HG03342 (cell line): ENCODE measurements around the gene NPLOC4.

Experiments
- ATAC-seq: cut with Tn5 transposase; IDR thresholded peaks from one replicate; pipeline ENCODE4 v1.9.1; 2021; ENCODE audit warnings: mild to moderate bottlenecking, moderate library complexity; ENCODE audit not compliant: unreplicated experiment

The NPLOC4 gene

GRCh38 chr17:81664051-81664470 lies 27.1 kb upstream of the NPLOC4 start:
- ATAC-seq: no peak

DNA sequence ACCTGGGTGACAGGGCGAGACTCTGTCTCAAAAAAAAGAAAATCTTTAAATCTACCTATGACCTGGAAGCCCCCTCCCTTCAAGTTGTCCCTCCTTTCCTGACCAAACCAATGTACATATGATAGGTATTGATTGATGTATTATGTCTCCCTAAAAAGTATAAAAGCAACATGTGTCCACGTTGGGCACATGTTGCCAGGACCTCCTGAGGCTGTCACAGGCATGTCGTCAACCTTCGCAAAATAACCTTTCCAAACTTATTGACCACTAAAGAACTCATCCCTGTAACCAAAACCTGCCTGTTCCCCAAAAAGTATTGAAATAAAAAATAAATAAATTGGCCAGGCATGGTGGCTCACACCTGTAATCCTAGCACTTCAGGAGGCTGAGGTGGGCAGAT lies 25.1 kb upstream of the NPLOC4 start:
- ATAC-seq: no peak

GRCh38 chr17:81660441-81660840 lies 23.5 kb upstream of the NPLOC4 start:
- ATAC-seq: no peak

GRCh38 chr17:81659038-81659437 lies 22.1 kb upstream of the NPLOC4 start:
- ATAC-seq: no peak

GRCh38 chr17:81656835-81657234 lies 19.9 kb upstream of the NPLOC4 start:
- ATAC-seq: no peak

DNA sequence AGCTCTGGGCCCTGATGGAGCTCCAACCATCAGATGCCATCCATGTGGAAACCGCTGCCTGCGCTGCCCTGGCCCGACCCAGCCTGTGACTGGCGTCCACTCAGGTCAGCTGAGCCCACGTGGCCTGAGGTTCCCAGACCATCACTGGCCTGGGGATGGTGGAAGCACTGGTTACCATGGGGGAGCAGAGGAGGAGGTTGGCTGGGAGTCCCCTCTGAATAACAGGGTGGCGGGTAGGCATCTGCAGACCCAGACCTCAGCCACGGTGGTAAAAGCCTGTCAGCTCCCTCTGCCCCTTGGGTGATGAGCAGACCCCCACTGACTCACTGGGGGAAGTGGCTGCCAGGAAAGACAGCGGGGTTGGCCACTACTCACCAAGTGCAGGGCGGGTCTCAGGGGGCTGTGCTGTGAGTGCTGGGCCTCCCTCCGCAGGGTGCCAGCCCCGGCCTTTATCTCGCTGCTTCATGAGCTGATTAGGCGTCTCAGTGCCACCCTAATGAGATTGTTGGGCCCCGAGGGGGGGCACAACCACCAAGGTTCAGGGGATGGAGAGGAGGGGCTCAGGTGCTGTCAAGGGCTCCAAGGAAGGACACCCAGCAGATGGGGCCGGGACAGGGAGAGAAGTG lies 19.3 kb upstream of the NPLOC4 start, which contains the start of gene PDE6G:
TSS of gene PDE6G (minus strand) at position 425 of the 626 bp plus-strand sequence. CDS start 3,237 bp downstream, outside the sequence.
- ATAC-seq: no peak

GRCh38 chr17:81655378-81656117 lies 18.6 kb upstream of the NPLOC4 start:
- no peak for ATAC-seq

DNA sequence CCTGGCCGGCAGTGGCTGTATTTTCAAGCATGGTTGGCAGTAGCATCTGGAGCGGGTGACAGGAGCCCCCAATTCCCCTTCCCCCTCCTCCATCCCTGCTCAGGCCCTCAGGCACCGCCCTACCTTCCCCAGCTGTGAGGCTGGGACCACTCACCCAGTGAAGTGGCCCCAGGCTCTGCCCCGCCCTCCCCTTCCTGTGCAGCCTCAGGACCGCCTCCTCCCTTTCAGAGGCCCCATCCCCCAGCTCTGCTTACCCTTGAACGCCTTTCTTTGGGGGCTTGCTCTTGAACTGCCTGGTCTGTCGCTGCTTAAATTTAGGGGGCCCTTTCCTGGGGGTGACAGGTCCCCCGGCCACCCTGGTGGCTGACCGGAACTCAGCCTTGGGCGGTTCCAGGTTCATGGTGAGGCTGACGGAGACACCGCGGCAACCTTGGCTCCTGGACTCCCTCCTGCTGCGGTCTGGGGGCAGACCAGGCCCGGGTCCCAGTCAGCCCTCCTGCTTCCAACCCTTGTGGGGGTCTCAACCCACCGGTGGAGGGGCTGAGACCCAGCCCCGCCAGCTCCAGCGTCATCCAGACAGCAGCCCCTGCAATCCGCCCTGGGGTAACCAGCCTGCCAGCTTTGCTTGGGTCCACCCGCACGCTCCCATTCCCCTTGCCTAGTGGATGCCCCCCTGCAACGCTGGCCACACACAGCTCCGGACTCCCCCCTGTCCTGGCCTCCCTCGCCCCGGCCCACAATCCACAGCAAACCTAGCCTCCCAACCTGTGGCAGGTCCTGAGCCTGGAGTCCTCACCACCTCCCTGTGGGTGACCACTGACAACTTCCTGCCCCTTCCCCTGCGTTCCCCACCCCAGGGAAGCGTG lies 16.2 kb upstream of the NPLOC4 start:
- no peak for ATAC-seq

- no peak for ATAC-seq
Observed at GRCh38 chr17:81651692-81652091, 14.8 kb upstream of the NPLOC4 start.

DNA sequence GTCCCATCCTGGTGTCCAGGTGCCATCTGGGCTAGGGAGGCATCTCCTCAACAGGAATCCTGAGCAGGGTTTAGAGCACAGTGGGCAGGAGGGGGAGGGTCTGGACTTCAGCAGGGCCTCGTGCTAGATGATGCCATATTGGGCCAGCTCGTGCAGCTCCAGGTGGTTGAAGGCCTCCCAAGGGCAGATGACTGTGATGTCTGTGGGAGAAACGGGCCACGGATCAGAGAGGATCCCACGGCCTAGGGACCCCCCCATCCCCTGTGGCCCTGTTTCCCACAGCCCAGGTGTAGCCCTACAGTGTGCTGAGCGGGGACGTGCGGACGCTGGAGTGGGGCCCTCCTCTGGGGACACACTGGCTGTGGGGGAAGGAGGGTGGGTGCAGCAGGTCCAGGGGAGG lies 14.0 kb upstream of the NPLOC4 start:
- no peak for ATAC-seq

DNA sequence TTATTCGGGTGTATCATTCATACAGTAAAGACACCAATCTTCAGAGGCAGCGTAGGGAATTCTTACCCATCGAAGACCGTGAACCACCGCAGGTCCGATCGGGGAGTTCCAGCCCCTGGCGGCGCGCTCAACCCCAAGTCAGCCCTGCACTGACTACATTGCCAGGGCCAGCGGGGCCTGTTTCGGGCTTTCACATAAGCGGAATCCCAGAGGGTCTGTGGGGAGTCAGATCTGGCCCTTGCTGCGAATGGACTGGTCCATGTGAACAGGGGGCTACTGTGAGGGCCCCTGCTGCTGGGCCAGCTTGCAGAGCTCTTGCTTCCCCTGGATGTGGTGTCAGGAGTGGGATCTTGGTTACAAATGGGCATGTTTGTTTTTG lies 11.8 kb upstream of the NPLOC4 start:
- no peak for ATAC-seq

GRCh38 chr17:81648013-81648706 lies 11.2 kb upstream of the NPLOC4 start:
- no peak for ATAC-seq

DNA sequence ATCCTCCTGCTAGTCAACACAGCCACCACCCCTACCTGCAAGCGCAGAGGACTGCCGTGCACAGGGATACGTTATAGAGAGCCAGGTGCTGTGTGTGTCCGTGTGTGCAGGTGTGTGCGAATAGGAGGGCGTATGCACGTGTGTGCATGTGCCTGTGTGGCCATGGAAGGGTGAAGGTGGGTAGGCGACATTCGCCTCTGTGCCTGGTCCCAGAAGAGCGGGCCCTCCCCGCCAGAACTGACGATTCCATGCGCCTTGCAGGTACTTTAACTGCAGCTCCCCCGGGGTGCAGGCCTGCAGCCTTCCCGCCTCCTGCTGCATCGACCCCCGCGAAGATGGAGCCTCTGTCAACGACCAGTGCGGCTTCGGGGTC lies 10.7 kb upstream of the NPLOC4 start:
- no peak for ATAC-seq

GRCh38 chr17:81646869-81647600 lies 10.1 kb upstream of the NPLOC4 start:
- ATAC-seq: no peak

DNA sequence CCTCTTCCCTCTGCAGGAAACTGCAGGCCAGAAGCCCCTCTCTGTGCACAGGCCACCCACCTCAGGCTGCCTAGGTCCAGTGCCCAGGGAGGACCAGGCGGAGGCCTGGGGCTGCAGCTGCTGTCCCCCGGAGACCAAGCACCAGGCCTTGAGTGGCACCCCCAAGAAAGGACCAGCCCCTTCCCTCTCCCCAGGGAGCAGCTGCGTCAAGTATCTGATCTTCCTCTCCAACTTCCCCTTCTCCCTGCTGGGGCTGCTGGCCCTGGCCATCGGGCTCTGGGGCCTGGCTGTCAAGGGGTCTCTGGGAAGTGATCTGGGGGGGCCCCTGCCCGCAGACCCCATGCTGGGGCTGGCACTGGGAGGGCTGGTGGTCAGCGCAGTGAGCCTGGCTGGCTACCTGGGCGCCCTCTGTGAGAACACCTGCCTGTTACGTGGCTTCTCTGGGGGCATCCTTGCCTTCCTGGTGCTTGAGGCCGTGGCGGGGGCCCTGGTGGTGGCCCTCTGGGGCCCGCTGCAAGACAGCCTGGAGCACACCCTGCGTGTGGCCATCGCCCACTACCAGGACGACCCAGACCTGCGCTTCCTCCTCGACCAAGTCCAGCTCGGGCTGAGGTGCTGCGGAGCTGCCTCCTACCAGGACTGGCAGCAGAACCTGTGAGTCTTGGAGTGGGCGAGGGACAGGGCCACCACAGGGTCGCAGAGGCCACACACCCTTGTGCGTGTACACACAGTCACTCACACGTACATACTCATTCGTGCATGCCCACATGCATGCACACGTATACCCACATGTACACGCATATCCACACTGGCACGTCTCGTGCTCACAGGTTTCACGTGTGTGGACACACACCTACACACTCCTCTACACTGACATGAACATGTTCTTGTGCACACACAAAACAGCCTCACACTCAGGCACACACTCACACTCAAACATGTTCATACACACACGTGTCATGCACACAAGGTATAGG lies 8.4 kb upstream of the NPLOC4 start:
- no peak for ATAC-seq

- ATAC-seq: no peak
Observed at GRCh38 chr17:81644496-81644895, 7.6 kb upstream of the NPLOC4 start.

- no peak for ATAC-seq
Observed at GRCh38 chr17:81641825-81642489, 5.0 kb upstream of the NPLOC4 start.

DNA sequence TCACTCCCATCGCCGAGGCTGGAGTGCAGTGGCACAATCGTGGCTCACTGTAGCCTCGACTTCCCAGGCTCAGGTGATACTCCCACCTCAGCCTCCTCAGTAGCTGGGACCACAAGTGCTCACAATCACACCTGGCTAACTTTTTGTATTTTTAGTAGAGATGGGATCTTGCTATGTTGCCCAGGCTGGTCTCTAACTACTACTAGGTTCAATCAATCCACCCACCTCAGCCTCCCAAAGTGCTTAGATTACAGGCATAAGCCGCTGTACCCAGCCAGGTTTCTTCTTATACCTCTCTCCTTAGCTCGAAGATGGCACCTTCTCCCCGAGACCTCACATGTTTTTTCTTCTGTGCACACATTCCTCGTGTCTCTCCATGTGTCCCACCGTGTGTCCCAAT lies 3.1 kb upstream of the NPLOC4 start:
- ATAC-seq: no peak

DNA sequence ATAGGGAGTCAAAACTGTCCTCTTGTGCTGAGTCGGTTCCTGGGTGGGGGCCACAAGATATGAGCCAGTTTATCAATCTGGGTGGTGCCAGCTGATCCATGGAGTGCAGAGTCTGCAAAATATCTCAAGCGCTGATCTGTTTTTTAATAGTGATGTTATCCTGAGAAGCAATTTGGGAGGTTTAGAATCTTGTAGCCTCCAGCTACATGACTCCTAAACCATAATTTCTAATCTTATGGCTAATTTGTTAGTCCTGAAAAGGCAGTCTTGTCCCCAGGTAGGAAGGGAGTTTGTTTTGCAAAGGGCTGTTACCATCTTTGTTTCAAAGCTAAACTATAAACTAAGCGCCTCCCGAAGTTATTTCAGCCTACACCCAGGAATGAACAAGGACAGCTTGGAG lies 1.8 kb upstream of the NPLOC4 start:
- no peak for ATAC-seq
